ENCODE results near the gene BCL7C.
"Not testable (repeated sequence)": the region's sequence is repeated elsewhere in the genome, so short reads cannot be mapped to it uniquely, and the experiment has no call there.

The BCL7C gene

GRCh38 chr16:30866031-30866430 is 27.8 kb downstream of the BCL7C start:
- no peak for DNase-seq (ENCODE audit: low read depth, low spot score)

- not testable (repeated sequence) for DNase-seq (ENCODE audit: low read depth, low spot score)
Measured at GRCh38 chr16:30863178-30863577, 30.7 kb downstream of the BCL7C start.

- not testable (repeated sequence) for DNase-seq (ENCODE audit: low read depth, low spot score)
Measured at GRCh38 chr16:30860729-30861128, 33.1 kb downstream of the BCL7C start.

GRCh38 chr16:30858829-30859423 is 35.0 kb downstream of the BCL7C start:
- DNase-seq (ENCODE audit: low read depth, low spot score), result no peak

GRCh38 chr16:30858111-30858495 is 35.8 kb downstream of the BCL7C start:
- DNase-seq (ENCODE audit: low read depth, low spot score), result no peak

- DNase-seq (ENCODE audit: low read depth, low spot score), result no peak
Measured at GRCh38 chr16:30853758-30854157, 40.1 kb downstream of the BCL7C start.

GRCh38 chr16:30850246-30850645 is 43.6 kb downstream of the BCL7C start:
- DNase-seq (ENCODE audit: low read depth, low spot score), result no peak

GRCh38 chr16:30846649-30847402 is 47.1 kb downstream of the BCL7C start:
- no peak for DNase-seq (ENCODE audit: low read depth, low spot score)

GRCh38 chr16:30844671-30845449 is 49.0 kb downstream of the BCL7C start:
- DNase-seq (ENCODE audit: low read depth, low spot score), result peak; percentile 72

- no peak for DNase-seq (ENCODE audit: low read depth, low spot score)
Measured at GRCh38 chr16:30844346-30844670, 49.6 kb downstream of the BCL7C start.

GRCh38 chr16:30843501-30843900 is 50.4 kb downstream of the BCL7C start:
- DNase-seq (ENCODE audit: low read depth, low spot score), result no peak

- no peak for DNase-seq (ENCODE audit: low read depth, low spot score)
Measured at GRCh38 chr16:30842971-30843370, 50.9 kb downstream of the BCL7C start.

- DNase-seq (ENCODE audit: low read depth, low spot score), result no peak
Measured at GRCh38 chr16:30841332-30841731, 52.5 kb downstream of the BCL7C start.

- DNase-seq (ENCODE audit: low read depth, low spot score), result no peak
Measured at GRCh38 chr16:30840611-30841010, 53.3 kb downstream of the BCL7C start.

- no peak for DNase-seq (ENCODE audit: low read depth, low spot score)
Measured at GRCh38 chr16:30839523-30840227, 54.2 kb downstream of the BCL7C start.

GRCh38 chr16:30838876-30839471 is 54.9 kb downstream of the BCL7C start:
- DNase-seq (ENCODE audit: low read depth, low spot score), result no peak

GRCh38 chr16:30837904-30838303 is 56.0 kb downstream of the BCL7C start:
- no peak for DNase-seq (ENCODE audit: low read depth, low spot score)
